NCI-H146 treated with DMSO at 0.1 percent for 48 hours (cell line): ENCODE measurements around the gene GRK6.

Experiments used
- DNase-seq: peaks from one replicate; lab custom pipeline; 2025; ENCODE audit not compliant: unreplicated experiment; lab: John Stamatoyannopoulos, UW

GRK6 gene

DNA sequence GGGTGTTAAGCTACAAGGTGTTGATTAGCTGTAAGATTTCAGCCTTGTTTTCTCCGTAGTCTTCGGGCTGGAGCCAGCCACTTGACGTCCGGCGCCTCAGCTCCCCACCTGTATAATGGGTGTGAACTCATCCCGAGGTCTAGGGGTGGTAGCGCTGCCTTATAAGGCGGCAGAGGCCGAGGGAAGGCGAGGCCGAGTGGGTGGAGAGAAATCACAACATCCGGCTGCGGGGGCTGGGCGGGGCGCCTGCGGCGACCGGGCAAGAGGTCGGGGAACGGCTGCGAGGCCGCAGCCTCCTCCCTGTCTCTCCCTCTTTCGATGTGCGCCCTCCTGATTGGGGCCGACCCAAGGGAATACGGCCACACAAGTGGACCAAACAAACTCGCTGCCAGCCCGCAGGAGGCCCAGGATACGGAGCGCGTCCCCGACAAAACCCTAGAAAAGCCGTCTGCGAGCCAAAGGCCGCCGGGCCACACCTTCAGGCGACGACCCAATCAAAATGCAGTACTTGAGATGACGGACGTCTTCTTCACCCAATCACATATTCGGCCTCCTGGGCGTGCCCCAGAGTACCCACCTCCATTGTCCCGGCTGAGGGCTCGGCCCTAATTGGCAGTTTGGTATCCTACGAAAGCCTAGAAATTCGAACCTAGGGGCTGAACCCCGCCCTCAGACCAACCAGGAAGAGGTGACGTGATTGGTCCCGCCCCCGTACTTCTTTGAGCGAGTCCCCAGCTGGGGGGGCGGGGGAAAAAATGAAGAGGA lies 493 bp upstream of the GRK6 start:
- DNase-seq: peak; percentile 97

GRCh38 chr5:177427211-177427822 lies 841 bp downstream of the GRK6 start:
- no peak for DNase-seq

GRCh38 chr5:177427919-177428573 lies 1.6 kb downstream of the GRK6 start:
- DNase-seq: no peak

GRCh38 chr5:177428574-177429217 lies 2.2 kb downstream of the GRK6 start:
- no peak for DNase-seq

- no peak for DNase-seq
Measured at GRCh38 chr5:177429248-177430040, 3.0 kb downstream of the GRK6 start.

DNA sequence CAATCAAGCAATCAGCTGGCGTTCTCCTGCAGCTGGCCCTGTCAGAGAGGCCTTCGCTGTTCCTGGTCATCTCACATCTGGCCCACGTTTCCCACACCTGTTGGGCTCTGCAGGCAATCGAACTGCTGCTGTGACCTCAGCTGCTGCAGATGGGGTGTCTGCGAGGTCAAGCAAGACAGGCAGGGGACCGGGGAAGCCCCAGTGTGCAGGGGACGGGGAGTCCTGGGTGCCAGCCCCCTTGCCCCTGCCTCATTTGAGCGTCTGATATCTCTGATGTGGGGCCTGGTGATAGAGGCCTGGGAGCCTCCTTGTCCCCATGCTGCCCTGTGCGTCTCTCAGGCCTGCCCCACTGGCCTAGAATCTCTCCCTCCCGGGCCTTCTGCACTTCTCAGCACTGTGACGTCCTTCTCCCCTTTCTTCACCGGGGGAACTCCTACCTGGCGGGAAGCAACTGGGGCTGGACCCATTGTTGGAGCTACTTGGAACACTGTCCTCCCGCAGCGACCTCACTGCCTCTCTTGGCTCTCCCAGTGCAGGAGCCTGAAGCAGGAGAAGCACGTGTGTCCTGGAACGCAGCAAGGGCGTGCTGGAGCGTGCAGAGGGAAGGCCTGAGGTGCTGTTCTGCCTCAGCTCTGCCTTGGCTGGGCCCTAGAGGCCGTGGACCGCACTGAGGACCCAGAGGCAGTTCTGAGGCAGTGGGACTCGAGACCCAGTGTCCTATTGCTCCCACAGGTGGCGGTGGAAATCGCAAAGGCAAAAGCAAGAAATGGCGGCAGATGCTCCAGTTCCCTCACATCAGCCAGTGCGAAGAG lies 3.9 kb downstream of the GRK6 start:
- DNase-seq: no peak

DNA sequence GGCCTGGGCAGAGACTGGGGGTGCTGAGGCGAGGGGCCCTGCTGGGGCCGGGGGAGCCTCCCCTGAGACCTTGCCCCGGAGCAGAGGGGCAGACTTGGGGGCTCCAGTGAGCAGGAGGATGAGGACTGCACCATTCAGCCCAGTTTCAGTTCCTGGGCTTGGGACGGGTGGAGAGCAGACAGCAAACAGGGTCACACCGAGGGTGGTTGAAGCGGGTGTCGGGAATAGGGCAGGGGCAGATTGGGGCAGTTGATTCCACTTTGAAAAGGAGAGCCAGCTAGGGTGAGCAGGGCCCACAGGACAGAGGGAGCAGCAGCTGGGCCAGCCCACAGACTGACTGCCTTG lies 4.5 kb downstream of the GRK6 start:
- DNase-seq: no peak

DNA sequence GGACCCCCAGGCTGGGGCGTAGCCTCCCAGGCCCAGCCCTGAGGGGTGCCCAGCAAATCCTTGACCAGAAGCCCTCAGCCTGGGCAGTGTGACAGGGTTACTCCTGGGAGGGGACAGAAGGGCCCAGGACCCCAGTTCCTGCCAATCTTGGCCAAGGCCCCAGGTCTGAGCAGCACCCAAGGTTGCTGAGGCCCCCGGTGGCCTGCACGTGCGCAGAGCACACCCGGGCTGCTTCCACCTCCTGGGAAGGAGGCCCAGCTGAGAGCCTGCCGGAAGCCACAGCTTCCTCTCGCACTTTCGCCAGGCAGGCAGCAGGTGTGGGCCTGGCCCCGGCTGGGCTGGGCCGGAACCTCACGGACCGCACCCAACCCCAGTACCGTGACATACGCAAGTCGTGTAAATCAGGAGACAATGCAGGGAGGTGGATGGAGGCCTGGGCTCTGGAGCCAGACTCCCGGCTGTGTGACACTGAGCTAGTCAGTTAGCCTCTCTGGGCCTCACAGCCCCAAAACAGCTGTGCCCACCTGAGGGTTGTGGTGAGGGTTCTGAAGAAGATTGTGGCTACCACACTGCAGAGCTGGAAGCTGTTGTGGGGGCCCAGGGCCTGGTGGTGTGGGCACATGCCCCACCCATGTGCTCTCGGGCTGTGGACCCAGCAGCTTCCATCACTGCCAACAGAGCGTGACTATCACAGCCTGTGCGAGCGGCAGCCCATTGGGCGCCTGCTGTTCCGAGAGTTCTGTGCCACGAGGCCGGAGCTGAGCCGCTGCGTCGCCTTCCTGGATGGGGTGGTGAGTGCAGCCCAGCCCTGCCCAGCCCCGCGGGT lies 5.1 kb downstream of the GRK6 start:
- DNase-seq: no peak

DNA sequence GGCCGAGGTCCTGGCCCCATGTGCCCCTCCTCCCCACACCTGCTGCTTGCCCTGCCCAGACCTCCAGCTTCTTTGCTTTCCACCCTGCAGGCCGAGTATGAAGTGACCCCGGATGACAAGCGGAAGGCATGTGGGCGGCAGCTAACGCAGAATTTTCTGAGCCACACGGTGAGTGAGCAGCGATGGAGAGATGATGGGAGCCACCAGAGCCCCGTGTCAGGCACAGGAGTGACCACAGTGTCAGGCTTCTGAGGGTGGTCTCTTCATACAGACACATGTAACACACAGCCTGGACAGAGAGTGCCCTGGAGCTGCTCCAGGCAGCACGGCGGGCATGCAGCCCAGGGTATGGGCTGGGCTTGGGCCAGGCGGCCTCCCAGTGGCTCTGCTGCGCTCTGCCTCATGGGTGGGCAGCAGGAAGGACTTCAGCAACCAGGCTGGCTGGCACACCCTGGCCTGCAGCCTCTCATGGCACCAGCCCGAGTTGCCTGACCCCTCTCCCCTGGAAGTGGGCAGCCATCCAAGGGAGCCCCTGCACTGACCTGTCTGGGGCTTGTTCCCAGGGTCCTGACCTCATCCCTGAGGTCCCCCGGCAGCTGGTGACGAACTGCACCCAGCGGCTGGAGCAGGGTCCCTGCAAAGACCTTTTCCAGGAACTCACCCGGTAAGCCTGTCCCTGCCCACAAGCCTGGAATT lies 5.8 kb downstream of the GRK6 start:
- DNase-seq: no peak

DNA sequence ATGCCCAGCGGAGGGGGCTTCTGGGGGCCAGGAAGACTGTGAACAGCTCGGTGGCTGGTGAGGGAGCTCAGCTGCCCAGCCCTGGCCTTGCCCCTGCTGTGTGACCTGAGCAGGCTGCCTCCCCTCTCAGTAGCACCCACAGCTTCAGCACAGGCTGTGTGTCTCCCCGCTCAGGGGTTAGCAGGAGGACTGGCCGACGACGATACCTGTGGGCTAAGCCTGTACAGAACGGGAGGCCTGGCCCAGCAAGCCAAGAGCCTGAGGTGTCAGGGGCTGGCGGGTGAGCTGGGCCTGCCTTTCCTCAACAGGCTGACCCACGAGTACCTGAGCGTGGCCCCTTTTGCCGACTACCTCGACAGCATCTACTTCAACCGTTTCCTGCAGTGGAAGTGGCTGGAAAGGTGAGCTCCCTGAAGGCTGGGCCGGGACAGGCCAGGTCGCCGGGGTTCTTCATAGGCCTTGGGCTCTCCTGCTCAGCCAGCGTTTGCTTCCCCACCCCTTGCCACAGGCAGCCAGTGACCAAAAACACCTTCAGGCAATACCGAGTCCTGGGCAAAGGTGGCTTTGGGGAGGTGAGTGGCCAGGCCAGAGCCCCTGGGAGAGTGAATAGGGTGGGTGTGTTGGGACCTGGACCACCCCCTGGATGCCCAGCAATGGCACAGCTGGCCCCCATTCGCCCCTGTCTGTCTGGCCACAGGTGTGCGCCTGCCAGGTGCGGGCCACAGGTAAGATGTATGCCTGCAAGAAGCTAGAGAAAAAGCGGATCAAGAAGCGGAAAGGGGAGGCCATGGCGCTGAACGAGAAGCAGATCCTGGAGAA lies 6.6 kb downstream of the GRK6 start:
- DNase-seq: no peak

GRCh38 chr5:177433658-177434217 lies 7.3 kb downstream of the GRK6 start:
- DNase-seq: no peak

GRCh38 chr5:177434437-177434836 lies 8.0 kb downstream of the GRK6 start:
- no peak for DNase-seq

DNA sequence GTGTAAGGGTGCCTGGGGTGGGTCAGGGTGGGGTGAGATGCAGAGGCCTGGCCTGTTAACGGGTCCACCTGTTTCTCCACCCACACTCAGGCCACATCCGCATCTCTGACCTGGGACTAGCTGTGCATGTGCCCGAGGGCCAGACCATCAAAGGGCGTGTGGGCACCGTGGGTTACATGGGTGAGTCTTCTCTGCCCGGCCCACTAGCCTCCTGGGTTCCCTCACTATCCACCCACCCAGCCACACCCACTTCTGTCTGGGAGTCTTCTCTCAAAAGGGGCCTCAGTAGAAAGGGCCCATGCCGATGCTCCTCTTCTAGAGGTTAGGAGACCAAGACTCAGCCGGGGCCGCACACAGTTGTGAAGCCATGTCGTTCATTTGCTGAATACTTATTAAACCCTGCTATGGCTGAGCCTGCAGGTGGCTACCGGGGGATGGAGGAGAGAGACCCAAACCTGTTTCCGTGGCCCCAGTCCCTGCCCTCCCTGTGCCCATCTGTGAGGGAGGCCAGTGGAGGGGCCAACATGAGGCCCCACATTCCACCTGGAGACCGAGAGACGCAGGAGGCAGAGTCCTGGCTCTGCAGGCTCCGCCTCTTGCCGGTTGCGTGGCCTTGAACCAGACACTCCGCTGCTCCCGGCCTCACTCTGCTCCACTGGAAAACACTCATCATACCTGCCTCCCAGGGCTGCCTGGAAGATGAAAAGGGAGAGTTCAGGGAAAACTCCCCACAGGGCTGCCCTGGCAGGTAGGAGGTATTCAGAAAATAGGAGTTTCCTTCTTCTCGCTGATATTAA lies 8.7 kb downstream of the GRK6 start:
- DNase-seq: no peak

- DNase-seq: no peak
Measured at GRCh38 chr5:177435847-177436536, 9.5 kb downstream of the GRK6 start.

GRCh38 chr5:177437623-177438022 lies 11.1 kb downstream of the GRK6 start:
- DNase-seq: no peak

DNA sequence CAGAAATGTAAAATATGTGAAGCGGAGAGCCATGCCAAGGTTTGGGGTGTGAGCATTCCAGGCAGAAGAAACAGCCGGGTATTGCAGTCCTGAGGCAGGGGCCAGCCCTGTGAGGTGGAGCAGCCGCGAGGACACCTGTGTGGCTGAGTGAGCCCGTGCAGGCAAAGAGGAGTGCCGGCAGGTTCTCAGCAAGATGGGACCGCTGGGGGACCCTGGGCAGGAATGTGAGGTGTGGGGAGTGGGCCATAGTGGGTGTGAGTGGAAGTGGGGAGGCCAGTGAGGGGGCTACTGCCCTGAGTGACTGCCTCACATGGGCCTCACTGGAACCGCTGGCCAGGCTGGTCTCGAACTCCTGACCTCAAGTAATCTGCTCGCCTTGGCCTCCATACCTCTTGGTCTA lies 12.0 kb downstream of the GRK6 start:
- DNase-seq: no peak
